ENCODE measurements around the gene PORCN.
A peak's percentile ranks its signal among the peaks of the same experiment; 100 is the strongest.

PORCN gene

GRCh38 chrX:48492293-48492910 is 16.4 kb upstream of the PORCN start:
- TF ChIP-seq CTCF (IDR thresholded peaks at IDR 0.05; ENCODE audit: low read depth, low read length, missing control alignments), result no peak
- DNase-seq (ENCODE audit: extremely low read depth, low read depth), result no peak
- H3K4me3 ChIP-seq (replicated peaks; ENCODE audit: low read depth, low read length), result no peak overlapping the region

- no peak overlapping the region for H3K4me3 ChIP-seq (replicated peaks; ENCODE audit: low read depth, low read length)
- peak; percentile 14 for TF ChIP-seq CTCF (IDR thresholded peaks at IDR 0.05; ENCODE audit: low read depth, low read length, missing control alignments)
- DNase-seq (ENCODE audit: extremely low read depth, low read depth), result no peak
Observed at GRCh38 chrX:48493890-48494364, 14.9 kb upstream of the PORCN start.

- no peak for DNase-seq (ENCODE audit: extremely low read depth, low read depth)
- no peak for TF ChIP-seq CTCF (IDR thresholded peaks at IDR 0.05; ENCODE audit: low read depth, low read length, missing control alignments)
Observed at GRCh38 chrX:48496660-48497059, 12.1 kb upstream of the PORCN start.

GRCh38 chrX:48497871-48498270 is 10.9 kb upstream of the PORCN start:
- DNase-seq (ENCODE audit: extremely low read depth, low read depth), result no peak
- TF ChIP-seq CTCF (IDR thresholded peaks at IDR 0.05; ENCODE audit: low read depth, low read length, missing control alignments), result no peak
- no peak overlapping the region for H3K4me3 ChIP-seq (replicated peaks; ENCODE audit: low read depth, low read length)

More at GRCh38 chrX:48496660-48497059, 12.1 kb upstream of the PORCN start:
- no peak overlapping the region for H3K4me3 ChIP-seq (replicated peaks; ENCODE audit: low read depth, low read length)

- H3K4me3 ChIP-seq (replicated peaks; ENCODE audit: low read depth, low read length), result no peak overlapping the region
- no peak for TF ChIP-seq CTCF (IDR thresholded peaks at IDR 0.05; ENCODE audit: low read depth, low read length, missing control alignments)
- no peak for DNase-seq (ENCODE audit: extremely low read depth, low read depth)
Observed at GRCh38 chrX:48498374-48498809, 10.4 kb upstream of the PORCN start.

GRCh38 chrX:48504261-48504660 is 4.5 kb upstream of the PORCN start:
- H3K4me3 ChIP-seq (replicated peaks; ENCODE audit: low read depth, low read length), result no peak overlapping the region
- DNase-seq (ENCODE audit: extremely low read depth, low read depth), result no peak
- TF ChIP-seq CTCF (IDR thresholded peaks at IDR 0.05; ENCODE audit: low read depth, low read length, missing control alignments), result no peak

GRCh38 chrX:48505481-48505880 is 3.3 kb upstream of the PORCN start:
- TF ChIP-seq CTCF (IDR thresholded peaks at IDR 0.05; ENCODE audit: low read depth, low read length, missing control alignments), result no peak
- no peak overlapping the region for H3K4me3 ChIP-seq (replicated peaks; ENCODE audit: low read depth, low read length)
- no peak for DNase-seq (ENCODE audit: extremely low read depth, low read depth)
